Right lobe of liver (tissue), 4 donors: ENCODE measurements around the gene MOAP1.

Experiments used
- POLR2A ChIP-seq: fragments of 450-650 bp; IDR thresholded peaks from one replicate; pipeline ENCODE4 v1.6.1; 2017; ENCODE audit warnings: antibody characterized with exemption, mild to moderate bottlenecking
- TF ChIP-seq, protein P1 (sequence below), 4 donors: fragments of 200-600 bp in 3 of 4; fragments of 450-650 bp in 1 of 4; IDR thresholded peaks; one replicate each; pipeline versions ENCODE4 v1.5.1 to v1.8.0; 2016 to 2022; ENCODE audit warnings: antibody characterized with exemption in 4 of 4, mild to moderate bottlenecking in 2 of 4
- donor health status: DM: no; HTN: no; CAD: no.
- donor health status: DM: no; HTN: no; CAD: no.
- donor health status: DM: no; HTN: yes; CAD: no.

DNA sequence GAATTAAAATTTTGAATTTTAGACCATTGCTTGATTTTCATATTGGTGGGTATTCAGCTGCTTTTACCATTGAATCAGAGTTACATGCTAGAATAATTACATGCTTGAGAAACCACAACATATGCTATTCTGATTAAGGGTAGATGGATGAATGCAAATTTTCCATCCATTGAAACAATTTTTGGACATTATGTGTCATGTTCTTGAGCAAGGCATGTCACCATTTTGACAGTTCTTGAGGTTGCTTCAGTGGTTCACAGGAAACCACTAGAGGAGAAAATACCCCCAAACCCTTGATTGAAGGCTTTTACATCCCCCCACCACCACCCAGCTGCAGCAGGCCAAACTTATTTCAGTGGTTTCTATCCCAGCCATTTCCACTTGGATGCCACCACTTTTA is 35.8 kb upstream of the MOAP1 start:
- TF ChIP-seq POLR2A: no peak
- TF ChIP-seq, protein P1, sequence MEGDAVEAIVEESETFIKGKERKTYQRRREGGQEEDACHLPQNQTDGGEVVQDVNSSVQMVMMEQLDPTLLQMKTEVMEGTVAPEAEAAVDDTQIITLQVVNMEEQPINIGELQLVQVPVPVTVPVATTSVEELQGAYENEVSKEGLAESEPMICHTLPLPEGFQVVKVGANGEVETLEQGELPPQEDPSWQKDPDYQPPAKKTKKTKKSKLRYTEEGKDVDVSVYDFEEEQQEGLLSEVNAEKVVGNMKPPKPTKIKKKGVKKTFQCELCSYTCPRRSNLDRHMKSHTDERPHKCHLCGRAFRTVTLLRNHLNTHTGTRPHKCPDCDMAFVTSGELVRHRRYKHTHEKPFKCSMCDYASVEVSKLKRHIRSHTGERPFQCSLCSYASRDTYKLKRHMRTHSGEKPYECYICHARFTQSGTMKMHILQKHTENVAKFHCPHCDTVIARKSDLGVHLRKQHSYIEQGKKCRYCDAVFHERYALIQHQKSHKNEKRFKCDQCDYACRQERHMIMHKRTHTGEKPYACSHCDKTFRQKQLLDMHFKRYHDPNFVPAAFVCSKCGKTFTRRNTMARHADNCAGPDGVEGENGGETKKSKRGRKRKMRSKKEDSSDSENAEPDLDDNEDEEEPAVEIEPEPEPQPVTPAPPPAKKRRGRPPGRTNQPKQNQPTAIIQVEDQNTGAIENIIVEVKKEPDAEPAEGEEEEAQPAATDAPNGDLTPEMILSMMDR (IDR thresholded peaks at IDR 0.05): no peak
